Fibroblast of villous mesenchyme (primary cell): Measurements from ENCODE around the gene HMGN1. TPM values are rescaled to one million over a fixed set of nuclear protein-coding genes. Genes with fewer than 3 reads are reported as not detected.

Experiments used
- DNase-seq: peaks from one replicate; pipeline ENCODE4 v3.0.0-alpha.2; 2010; ENCODE audit warnings: low read depth
- H3K4me3 ChIP-seq: 2 replicates; pipeline ENCODE4 v1.5.1; 2011; ENCODE audit warnings: low read depth, mild to moderate bottlenecking, low read length
- total RNA-seq: library from RNA; depleted of rRNA; stranded (reverse); fragments of >200 nt; gene quantifications from 2 replicates; pipeline ENCODE4 v1.2.3, GENCODE V29; 2012
- TF ChIP-seq, protein P1 (sequence below): IDR thresholded peaks from 2 replicates; pipeline ENCODE4 v1.5.1; 2012; ENCODE audit warnings: low read depth, mild to moderate bottlenecking, low read length; ENCODE audit not compliant: insufficient read depth

HMGN1 gene
- total RNA-seq, 1 donor: 255 TPM

DNA sequence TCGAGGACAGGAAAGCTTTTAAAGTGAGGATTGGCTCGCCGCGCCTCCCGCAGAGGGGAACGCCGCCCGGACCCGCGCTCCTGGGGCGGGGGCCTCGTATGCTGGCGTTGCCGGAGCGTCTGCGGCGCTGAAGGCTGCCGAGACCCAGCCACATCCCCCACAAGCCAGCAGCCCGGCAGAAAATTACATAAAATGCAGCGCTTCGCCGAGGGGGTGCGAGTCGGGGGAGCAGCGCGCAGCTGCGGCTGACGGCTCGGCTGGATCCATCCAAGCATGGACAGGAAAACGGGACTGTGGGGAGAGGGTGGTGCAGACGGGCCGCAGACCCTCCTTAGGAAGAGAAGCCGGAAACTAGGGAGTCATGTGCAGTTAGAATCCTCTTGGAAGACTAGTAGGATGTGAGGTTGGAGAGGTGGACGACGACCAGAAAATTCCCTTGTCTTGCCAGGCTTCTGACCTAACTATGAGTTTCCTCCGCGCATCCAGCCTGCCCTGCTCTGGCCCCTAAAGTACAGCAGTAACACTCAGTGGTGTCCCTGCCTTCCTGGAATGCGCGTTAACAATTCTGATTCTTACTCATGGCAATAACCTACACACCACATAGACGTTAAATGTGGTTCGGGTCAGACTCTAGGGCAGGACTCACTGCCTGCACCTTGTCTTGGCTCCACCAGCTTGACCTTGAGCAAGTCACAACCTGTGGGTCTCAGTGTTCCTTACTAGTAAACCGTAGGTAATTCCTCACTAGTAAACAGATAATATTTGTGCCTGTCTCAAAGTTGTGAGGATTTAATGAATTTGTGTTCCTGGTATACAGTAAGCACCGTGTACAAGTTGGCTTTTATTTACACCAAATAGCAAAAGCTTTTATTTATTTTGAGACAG lies 34.5 kb downstream of the HMGN1 start:
- peak overlapping the region; percentile 79 for H3K4me3 ChIP-seq
- TF ChIP-seq, protein P1, sequence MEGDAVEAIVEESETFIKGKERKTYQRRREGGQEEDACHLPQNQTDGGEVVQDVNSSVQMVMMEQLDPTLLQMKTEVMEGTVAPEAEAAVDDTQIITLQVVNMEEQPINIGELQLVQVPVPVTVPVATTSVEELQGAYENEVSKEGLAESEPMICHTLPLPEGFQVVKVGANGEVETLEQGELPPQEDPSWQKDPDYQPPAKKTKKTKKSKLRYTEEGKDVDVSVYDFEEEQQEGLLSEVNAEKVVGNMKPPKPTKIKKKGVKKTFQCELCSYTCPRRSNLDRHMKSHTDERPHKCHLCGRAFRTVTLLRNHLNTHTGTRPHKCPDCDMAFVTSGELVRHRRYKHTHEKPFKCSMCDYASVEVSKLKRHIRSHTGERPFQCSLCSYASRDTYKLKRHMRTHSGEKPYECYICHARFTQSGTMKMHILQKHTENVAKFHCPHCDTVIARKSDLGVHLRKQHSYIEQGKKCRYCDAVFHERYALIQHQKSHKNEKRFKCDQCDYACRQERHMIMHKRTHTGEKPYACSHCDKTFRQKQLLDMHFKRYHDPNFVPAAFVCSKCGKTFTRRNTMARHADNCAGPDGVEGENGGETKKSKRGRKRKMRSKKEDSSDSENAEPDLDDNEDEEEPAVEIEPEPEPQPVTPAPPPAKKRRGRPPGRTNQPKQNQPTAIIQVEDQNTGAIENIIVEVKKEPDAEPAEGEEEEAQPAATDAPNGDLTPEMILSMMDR: no peak
- DNase-seq: peak; percentile 70

DNA sequence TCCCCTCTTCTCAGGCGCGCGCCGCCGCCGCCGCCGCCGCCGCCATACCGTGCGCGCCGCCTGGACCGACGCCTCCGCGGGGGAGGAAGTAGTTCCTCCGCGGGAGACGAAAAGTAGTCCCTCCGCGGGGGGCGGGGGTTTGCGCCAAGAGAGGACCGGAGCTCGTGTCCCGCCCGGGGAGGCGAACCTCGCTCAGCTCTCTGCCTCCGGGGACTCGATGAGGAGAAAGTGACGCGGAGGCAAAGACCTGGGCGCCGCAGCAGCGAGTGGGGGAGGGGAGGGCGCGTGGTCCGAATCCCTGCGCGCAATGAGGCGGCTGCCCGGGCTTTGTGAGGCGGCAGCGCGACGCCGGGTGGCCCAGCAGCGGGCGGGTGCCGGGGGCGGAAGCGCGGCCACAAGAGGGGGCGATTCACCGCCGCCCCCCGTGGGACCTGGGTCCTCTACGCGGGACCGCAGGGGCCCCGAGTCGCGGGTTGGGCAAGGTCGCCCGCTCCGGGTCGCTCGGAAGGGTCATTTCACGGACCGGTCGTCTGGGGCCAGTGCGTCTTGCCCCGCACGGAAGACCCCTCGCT lies 35.2 kb downstream of the HMGN1 start, which contains the start of gene BRWD1:
Gene BRWD1, minus strand, starts transcription at position 62 of the 572 bp plus-strand sequence. CDS start 141 bp downstream, outside the sequence.
- TF ChIP-seq, protein P1: peak; percentile 19
- H3K4me3 ChIP-seq: peak within 1 kb of the TSS; percentile 79
- DNase-seq: peak; percentile 89

DNA sequence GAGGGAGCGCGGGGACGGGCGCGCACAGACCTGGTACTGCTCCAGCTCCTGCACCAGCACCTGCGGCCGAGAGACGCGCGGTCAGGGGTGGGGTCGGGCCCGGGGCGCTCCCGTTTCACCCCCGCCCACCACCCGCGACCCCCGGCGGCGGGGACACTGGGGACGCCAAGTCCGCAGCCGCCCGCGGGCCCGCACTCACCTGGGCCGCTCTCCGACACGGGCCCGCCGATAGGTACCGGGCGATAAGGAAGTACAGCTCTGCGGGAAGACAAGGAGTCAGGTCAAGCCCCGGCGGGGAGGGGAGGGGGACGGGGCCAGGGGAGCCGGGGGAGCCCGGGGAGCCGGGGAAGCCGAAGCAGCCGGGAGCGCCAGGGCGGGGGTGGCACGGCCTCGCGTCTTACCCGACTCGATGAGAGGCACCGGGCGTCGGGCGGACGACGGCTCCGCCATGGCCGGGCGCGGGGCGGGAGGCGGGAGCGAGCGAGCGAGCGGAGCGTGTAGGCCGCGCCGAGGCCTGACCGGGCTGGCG lies 35.8 kb downstream of the HMGN1 start:
- DNase-seq: no peak
- TF ChIP-seq, protein P1: no peak
- peak overlapping the region; percentile 79 for H3K4me3 ChIP-seq

DNA sequence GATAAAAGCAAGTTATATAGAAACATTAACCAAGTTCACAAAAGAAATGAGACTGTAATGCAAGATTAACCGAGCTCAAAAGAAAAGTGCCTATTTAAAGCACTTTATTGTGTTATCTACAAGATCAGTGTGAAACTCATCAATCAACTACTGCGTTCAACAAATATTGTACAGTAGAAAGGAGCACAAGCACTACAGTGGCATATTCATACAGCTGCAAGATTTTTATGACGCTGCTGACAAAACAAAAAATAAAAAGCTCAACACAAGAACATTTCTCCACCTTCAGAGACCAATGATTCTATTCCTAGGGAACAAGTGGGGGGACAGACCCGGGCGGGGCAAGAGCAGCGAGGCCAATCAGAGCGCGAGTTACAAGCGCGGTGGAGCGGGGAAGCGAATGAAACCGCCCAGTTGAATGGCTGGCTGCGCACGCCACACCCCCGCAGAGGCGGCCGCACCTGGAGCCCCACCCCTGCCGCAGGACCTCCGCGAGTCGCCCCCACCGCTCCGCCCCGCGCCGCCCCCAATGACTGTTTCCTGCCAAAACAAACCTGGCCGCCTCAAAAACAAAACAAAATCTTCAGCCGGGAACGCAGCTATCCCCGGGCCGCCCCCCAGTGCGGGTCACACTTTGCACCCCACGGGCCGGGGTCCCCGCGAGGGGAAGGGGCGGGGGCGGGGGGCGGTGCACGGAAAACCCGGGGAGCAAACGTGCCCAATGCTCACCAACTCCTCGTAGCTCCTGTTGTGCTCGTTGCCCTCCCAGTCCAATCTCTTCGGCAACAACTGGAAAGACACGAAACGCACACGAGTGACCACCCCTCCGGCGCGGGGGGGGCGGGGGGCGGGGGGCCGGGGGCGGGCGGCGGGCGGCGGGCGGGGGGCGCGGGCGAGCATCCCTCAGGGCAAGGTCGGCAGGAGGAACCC lies 36.5 kb downstream of the HMGN1 start:
- TF ChIP-seq, protein P1: no peak
- DNase-seq: peak; percentile 93
- peak overlapping the region; percentile 79 for H3K4me3 ChIP-seq

DNA sequence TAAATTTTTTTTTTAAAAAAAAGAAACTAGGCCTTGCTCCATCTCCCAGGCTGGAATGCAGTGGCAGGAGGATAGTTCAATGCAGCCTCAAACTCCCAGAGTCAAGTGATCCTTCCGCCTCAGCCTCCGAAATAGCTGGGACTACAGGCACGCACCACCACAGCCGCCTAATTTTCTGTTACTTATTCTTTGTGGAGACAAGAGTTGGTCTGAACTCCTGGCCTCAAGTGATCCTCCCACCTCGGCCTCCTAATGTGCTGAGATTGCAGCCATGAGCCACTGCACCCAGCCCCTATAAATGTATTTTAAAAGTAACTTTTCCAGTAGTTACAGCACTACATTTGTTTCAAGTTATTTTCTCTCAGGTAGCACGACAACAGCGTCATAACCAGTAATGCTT lies 37.7 kb downstream of the HMGN1 start:
- TF ChIP-seq, protein P1: no peak
- no peak for DNase-seq
- H3K4me3 ChIP-seq: no peak overlapping the region

DNA sequence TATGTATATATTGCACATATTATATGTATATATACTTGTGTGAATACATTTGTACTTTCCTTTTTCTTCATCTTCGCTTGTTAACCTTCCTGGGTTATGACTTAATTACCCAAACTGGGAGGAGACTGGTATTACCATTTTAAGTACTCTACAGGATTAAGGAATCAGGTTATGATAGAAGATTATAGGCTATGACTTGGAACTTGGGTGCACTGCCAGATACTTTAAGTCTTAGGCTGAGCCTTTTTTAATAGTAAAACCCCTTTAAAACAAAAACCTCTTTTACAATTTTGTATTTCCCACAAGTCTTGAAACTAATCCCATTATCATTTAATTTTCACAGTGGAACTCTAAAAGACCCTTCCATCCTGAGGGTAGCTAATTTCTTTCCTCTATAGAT lies 41.4 kb downstream of the HMGN1 start:
- no peak for DNase-seq
- TF ChIP-seq, protein P1: no peak
- H3K4me3 ChIP-seq: no peak overlapping the region
